Fibroblast of skin of left biceps (primary cell): Measurements from ENCODE around the gene NKAIN2.
"Not testable (repeated sequence)": the region's sequence is repeated elsewhere in the genome, so short reads cannot be mapped to it uniquely, and the experiment has no call there.

ENCODE experiments used
- DNase-seq, 2 experiments: peaks; one replicate each; pipeline ENCODE4 v3.0.0-alpha.2; 2013; ENCODE audit warnings: low read depth in 2 of 2

The NKAIN2 gene

DNA sequence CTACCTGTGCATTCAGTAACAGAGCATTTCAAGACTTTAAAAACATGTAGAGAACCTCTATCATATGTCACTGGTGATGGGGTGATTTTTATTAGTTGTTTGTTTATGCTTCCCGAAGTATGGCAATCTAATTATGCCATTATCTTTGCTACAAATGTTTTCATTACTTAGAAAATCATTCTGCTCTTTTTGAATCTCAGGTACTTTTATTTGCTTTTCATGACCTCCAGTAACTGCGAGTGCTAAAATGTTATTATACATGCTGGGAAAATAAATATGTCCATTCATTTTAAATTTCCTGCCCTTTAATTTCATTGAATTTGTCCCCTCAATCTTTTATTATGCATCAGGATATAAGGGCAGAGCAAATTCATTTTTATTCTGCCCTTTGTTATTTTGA, 515.7 kb downstream of the NKAIN2 start:
- DNase-seq, result no peak

DNA sequence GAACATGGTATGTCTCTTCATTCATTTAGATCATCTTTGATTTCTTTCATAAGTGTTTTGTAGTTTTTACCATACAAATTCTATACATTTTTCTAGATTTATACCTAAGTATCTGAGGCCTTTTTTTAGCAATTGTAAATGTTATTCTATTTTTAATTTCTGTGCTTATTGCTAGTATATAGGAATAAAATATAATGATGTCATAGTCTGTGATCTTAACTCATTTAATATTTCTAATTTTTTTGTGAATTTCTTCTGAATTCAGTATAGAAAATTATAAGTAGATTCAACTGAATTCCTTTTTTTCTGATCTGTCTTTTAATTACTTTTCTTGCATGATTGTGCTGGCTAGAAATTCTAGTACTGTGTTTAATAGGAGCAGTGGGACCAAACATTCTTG, 520.6 kb downstream of the NKAIN2 start:
- no peak for DNase-seq

DNA sequence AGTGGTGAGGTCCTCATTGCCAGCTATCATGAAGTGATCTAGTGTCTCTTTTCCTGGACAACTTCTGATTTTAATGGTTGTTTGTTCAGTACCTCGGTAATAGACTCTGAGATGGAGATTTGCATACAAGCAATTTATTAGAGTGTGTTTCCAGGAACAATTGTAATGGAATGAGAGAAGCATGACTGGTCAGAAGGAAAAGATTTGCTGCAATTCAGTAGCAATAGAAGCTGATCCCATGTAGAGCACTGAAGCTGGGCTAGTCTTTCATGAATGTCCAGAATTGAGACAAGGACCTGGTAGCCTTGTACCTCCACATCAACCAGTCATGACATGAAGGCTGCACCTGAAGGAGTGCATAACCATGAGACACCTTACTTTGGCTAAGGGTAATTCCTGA, 526.5 kb downstream of the NKAIN2 start:
- no peak for DNase-seq

DNA sequence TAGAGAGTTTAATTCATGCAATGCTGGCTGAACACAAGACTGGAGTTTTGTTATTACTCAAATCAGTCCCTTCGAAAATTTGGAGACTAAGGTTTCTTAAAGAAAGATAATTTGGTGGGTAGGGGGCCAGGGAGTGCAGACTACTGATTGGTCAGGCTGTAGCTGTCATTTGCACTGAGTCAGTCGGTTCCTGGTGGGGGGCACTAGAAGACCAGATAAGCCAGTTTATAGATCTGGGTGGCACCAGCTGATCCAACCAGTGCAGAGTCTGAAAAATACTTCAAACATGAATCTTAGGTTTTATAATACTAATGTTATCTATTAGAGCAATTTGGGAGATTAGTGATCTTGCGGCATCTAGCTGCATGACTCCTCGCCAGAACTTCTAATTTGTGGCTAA, 530.7 kb downstream of the NKAIN2 start:
- DNase-seq, result no peak

DNA sequence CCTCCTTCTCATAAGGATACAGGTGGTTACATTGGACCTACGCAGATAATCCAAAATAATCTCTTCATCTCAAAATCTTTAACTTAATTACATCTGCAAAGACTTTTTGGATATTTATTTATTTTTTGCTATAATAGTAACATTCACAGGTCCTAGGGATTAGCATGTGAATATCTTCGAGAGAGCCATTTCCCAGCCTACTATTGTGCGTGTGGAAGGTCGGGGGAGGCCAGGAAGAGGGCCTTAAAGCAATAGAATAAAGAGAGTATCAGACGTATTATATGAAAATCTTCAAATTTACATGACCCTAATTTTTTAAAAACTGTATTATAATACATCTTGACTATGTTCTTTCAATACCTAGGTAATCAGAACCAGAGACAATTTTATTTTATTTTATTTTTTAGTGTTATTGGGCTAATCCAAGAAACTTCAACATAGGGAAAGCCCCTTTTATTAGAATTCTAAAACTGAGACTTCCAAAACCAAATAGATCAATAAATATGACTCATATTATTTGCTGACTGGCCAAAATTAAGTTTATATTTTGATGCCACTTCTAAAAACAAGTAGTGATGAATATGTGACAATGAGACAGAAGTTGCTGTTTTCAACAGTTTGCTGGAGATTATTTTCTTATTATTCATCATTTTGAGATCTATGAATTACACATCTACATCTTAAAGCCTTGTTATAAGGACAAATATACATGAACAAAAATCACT, 536.1 kb downstream of the NKAIN2 start:
- DNase-seq, result no peak

DNA sequence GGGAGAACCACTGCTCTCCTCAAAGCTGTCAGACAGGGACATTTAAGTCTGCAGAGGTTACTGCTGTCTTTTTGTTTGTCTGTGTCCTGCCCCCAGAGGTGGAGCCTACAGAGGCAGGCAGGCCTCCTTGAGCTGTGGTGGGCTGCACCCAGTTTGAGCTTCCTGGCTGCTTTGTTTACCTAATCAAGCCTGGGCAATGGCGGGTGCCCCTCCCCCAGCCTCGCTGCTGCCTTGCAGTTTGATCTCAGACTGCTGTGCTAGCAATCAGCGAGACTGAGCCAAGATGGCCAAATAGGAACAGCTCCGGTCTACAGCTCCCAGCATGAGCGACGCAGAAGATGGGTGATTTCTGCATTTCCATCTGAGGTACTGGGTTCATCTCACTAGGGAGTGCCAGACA, 544.7 kb downstream of the NKAIN2 start:
- not testable (repeated sequence) for DNase-seq

DNA sequence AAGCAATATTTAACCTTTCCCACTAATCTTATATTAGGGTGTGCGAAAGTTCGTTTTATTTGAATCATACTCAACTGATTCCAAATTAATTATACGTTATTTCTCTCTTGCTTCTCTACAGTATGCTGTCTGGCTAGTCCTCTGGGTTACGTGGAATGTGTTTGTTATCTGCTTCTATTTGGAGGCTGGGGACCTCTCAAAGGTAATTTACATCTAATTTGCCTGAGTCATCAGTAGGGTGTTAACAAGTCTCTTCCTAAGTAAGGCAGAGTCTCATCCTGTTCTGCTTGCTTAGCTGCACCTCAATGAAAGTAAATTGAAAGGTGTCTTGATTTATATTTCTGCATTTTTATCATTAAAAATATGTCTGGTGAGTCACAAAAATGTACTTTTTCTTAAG, 551.5 kb downstream of the NKAIN2 start:
- DNase-seq, result no peak

DNA sequence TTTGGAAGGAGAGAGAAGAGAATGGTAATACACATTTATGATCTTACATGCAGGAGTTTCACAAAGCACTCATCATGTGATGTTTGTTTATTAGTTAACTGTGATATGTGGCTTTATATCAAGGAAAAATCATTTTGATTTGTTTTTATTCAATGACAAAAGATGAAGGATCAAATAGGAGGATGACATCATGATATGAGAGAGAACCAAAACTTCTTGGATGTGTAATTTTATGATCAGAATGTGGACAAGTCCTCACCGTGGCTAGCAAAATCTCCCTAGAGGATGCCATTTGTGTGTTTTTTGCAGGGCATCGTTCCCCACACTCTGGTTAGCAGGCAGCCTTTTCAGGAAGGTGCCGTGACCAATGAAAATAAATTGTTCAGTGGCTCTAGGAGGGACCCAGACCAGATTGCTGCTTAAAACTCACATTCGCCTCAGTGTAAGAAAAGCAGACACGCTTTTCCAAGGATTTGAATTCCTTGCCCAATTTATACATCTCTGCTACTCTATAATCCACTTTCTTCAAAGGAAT, 552.7 kb downstream of the NKAIN2 start:
- no peak for DNase-seq

DNA sequence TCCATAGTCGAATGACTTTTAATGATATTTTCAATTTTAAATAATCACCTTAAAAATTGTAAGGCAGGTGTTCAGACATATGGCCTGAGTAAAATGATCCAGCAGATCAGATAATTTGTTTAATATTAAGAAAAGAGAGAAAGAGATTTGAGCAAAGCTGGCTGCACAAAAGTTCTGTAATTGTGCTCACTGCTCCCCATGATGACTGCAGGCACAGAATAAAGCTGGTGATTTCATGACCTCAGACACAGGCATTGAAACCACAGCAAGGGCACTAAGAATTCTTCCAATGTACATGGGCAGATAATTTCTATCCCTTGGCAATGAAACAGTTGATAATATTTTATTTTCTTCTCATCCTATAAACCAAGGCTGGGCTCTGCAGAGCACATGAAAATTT, 553.1 kb downstream of the NKAIN2 start:
- no peak for DNase-seq

DNA sequence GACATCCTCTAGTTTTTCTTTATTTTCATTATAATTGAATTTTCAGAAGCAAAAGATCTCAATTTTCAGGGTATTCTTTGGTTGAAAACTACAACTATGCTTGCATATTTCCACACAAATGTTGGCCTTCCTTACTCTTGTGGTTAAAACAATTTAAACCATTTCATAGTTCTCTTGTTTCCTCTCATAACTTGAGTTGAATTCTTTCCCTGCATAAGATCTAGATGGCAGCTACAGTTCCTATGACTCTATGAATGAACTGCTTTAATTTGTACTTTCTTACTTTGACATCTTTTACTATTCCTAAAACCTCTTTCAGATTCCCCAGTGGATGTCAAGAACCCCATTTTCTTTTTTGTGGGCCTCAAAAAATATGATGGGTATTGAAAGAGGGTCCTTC, 564.5 kb downstream of the NKAIN2 start:
- no peak for DNase-seq

DNA sequence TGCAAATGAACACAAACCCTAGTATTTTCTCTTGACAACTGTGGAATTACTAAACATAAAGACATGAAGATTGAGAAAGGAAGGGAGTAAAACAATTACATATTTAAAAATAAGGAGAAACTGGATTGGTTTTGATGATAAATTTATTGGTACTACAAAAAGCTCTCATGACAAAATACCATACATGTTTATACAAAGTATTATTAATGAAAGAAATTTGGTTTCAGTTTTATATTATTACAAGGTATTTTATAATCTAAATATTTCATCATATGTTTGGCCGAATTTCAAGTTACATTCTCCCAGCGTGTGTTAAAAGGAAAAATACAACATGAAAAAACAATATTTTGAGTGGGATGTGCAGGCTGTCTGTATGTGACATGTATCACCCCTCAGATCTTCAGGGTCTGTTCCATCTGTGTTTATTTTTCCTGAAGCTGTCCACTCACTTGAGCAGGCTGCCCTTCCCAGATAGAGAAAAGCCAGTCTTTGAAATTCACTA, 568.4 kb downstream of the NKAIN2 start:
- DNase-seq, result no peak

DNA sequence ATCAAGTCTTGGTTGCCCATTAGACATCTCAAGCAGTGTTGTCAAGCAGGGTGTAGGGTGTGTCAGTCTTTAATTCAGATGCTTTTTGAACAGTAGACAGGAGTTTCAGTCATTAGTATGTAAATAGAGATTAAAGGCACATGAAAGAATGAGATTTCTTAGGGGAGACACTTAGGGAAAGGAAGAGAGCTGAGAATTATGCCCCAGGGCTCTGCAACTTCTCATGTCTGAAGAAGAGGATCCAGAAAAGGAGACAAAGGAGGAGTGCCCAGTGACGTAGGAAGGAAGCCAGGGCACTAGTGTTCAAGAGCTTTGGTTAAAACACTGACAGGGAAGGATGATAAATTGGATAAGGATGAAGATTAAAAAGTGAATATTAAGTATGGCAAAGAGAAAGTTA, 569.7 kb downstream of the NKAIN2 start:
- DNase-seq, result no peak

DNA sequence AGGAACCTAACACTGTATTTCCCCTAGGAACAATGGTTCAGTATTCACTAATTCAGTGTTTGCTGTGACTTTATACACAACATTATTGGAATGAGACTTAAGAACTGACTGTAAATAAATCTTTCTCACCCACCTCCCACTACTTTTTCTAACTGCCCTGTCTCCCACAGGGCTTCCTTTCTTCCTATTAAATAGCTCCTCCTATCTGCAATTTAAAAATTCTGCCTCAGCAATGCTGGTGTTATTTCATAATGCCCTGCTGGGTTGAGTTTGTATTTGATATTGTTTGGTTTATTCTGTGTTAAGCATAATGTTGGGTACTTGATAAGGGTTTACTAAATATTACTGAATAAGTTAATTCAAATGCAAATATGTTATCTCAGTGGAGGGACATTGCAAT, 585.5 kb downstream of the NKAIN2 start:
- no peak for DNase-seq

DNA sequence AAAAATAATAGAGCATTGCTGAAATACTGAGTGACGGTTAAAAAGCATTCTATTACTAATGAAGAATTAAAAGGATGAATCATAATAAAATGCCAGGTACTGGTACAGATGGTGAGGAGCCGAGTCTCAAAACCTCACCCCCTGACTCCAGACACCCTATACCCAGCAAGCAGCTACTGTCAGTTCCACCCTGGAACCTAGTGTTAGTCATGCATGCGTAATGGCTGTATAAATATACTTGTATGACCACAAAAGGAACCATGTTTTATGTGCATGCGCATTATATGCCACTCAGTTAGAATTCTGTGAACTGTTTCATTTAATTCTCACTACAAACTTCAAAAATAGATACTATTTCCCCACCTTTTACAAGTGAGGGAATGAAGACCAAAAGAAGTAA, 589.9 kb downstream of the NKAIN2 start:
- DNase-seq, result no peak

DNA sequence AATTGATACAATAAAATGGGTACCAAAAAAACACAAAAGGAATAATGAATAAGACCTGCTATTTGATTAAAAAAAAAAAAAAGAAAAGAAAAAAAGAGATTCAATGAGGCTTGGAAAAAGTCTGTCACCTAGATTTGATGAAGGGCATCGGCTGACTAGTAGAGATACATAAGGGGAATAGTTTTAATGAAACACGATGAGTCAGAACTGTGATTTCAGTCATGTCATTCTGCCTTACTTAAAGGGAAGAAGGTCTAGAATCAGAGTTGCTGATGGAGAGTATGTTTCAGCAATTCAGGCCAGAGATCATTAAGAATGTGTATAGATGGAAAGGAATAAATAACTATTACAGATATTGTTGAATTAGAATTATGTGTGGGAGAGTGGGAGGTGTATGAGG, 592.7 kb downstream of the NKAIN2 start:
- DNase-seq, result no peak

DNA sequence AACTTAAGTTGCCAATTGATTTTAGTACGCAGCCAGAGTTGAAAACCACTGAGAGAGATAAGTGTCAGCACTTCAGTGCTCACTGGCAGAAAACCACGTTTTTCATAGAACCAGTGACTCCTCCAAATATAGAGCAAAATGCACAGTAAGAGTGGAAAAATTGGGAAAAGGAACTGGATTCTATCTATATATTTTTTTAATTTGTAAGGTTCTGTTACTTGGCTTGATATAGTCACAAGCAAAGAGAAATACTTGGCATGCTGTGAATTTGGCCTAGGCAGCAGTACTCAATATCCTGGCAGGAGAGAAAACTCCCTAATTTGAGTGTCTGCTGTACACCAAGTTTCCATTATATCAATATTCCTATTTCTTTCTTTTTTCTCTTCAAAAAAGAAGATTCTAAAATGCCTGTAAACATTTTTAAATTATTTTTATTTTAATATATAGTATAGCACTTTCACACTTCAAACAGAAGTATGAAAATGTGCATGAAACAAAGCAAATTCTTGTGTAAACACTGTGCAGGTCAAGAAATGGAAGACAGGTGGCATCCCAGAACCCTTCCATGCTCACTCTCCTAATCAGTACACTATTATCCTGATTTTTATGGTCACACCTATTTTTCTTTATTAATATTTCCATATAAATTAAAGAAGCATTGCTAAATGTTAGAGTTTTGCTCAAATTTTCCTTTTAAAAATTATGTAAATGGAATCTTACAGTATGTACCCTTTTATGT, 596.8 kb downstream of the NKAIN2 start:
- DNase-seq, result no peak

DNA sequence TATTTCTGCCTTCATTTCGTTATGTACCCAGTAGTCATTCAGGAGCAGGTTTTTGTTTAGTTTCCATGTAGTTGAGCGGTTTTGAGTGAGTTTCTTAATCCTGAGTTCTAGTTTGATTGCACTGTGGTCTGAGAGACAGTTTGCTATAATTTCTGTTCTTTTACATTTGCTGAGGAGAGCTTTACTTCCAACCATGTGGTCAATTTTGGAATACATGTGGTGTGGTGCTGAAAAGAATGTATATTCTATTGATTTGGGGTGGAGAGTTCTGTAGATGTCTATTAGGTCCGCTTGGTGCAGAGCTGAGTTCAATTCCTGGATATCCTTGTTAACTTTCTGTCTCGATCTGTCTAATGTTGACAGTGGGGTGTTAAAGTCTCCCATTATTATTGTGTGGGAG, 606.8 kb downstream of the NKAIN2 start:
- DNase-seq, result not testable (repeated sequence)

DNA sequence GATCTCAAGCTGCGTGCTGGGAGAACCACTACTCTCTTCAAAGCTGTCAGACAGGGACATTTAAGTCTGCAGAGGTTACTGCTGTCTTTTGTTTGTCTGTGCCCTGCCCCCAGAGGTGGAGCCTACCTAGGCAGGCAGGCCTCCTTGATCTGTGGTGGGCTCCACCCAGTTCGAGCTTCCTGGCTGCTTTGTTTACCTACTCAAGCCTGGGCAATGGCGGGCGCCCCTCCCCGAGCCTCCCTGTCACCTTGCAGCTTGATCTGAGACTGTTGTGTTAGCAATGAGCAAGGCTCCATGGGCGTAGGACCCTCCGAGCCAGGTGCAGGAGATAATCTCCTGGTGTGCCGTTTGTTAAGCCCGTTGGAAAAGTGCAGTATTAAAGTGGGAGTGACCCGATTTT, 609.0 kb downstream of the NKAIN2 start:
- DNase-seq, result not testable (repeated sequence)

DNA sequence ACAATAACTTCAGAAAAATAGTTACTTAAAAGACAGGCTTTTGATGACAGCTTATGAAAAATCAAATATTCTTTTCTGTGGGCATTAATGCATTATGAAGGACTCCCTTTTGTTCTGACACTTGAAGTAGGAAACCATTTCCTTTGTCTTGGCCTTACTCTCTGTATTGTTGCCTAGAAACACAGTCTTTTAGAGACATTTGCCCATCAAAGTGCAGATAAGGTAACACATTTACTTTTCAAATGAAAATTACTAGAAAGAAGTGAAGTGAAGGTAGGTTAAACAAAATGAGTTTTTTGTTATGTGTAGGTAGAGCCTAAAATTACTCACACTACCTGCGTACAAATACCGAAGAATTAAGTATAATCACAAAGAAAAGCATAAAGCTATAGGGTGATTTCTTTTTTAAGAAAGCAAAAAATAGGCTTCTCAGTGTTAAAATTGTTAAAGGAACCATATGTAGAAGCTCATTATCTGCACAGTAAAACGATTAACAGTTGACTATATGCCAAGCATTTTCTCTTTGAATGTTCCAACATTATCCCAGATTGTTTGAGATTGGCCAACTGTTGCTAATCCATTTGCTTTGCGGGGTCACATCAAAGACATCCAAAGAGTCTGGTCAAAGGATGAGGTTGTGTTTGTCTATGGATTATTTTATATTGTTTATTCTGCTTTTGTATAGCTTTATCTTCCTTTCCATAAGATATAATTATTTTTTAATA, 616.6 kb downstream of the NKAIN2 start:
- no peak for DNase-seq

DNA sequence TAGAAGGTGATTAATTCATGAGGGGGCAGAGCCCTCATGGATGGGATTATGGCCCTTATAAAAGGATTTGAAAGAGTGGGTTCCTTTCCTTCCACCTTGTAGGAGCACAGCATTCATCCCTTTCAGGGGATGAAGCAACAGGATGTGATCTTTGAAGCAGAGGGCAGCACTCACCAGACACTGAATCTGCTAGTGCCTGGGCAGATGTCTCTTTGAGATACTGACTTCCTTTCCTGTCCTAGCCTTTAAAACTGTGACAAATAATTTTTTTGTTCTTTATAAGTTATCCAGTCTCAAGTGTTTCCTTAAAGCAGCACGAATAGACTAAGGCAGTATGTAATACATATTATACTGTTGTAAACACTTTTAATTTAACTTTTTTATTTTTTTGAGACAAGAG, 620.0 kb downstream of the NKAIN2 start:
- DNase-seq, result no peak

DNA sequence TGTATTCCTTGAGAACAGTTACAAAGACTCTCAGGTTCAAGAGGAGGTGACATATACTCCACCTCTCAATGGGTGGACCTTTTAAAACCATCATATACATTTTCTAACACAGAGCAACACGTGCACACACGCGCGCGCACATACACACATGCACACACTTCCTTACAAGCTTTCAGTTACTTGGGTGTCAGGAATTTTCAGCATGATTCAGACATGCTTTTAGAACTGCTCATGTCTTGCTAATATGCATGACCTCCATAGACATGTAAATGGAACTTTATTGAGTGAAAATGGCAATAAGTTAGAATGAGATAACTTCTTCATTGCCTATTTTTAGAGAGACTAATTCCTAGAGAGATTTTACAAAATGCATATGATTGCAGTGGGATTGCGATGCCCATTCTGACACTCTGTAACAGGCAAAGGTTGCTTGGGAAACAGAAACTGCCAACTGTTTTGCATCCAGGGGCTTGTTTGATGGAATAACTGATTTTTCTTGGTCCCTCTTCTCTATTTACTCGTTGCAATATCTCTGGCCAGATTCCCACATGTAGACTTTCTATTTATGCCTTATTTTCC, 627.2 kb downstream of the NKAIN2 start:
- DNase-seq, result no peak

DNA sequence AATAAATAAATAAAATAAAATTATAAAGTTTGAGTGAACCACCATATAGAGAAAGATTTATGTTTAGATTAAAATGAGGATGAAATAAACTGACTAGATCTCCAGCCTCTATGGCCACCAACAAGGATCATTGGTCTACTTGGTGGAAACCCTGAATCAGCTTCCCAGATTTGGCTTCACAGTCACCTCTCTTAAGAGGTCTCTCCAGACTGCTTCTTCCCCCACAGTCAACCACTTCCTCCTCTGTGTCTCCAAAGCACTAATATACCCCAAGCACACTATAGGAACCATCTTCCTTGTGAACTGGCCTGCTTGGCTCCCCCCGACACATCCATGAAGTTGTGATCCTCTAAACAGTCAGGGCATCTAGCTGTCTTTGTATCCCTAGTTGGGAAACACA, 629.0 kb downstream of the NKAIN2 start:
- no peak for DNase-seq
